Lower leg skin (tissue), 3 donors: Measurements from ENCODE around the gene ERC1.

ENCODE experiments used
- POLR2A ChIP-seq, 2 donors: fragments of 450-650 bp; IDR thresholded peaks; one replicate each; pipeline ENCODE4 v1.6.1; 2016 to 2017; ENCODE audit warnings: antibody characterized with exemption in 2 of 2, mild to moderate bottlenecking in 1 of 2, moderate library complexity in 1 of 2
- TF ChIP-seq, protein P1 (sequence below), 3 donors: fragments of 450-650 bp; IDR thresholded peaks; one replicate each; pipeline ENCODE4 v1.5.1; 2016; ENCODE audit warnings: antibody characterized with exemption in 3 of 3, mild to moderate bottlenecking in 3 of 3, moderate library complexity in 2 of 3

DNA sequence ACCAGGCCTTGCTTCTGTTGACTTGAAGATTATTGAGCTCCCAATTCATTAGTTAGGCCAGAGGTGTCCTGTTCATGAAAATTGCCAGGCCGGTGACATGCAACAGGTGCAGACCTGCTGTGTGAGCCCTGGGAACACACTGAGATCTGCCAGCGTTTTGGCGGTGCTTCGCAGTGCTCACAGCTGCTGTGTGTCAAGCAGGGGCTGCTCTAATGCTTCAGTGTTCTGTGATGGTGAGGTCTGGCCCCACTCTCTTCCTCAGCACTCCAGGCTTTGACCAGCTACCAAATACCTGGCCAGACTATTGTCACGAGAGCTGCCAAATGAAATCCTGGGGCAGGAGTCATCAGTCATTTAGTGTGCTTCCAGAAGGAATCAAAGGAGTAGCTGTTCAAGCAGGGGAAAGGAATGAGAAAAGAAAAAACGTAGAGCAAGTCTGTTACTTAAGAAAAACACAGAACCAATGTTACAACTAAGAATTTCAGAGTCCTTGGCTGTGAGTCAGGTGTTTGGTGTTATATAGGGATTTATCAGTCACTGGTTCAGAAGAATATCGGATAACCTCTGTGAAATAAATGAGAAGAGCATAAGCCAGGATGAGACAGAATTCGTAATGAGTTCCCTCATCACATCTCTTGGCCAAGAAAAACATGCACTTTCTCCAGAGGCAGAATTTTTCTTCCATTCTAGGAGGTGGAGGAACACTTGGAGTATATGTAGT, 452.6 kb downstream of the ERC1 start:
- TF ChIP-seq, protein P1, sequence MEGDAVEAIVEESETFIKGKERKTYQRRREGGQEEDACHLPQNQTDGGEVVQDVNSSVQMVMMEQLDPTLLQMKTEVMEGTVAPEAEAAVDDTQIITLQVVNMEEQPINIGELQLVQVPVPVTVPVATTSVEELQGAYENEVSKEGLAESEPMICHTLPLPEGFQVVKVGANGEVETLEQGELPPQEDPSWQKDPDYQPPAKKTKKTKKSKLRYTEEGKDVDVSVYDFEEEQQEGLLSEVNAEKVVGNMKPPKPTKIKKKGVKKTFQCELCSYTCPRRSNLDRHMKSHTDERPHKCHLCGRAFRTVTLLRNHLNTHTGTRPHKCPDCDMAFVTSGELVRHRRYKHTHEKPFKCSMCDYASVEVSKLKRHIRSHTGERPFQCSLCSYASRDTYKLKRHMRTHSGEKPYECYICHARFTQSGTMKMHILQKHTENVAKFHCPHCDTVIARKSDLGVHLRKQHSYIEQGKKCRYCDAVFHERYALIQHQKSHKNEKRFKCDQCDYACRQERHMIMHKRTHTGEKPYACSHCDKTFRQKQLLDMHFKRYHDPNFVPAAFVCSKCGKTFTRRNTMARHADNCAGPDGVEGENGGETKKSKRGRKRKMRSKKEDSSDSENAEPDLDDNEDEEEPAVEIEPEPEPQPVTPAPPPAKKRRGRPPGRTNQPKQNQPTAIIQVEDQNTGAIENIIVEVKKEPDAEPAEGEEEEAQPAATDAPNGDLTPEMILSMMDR (IDR thresholded peaks at IDR 0.05): no peak
- no peak for TF ChIP-seq POLR2A (IDR thresholded peaks at IDR 0.05)
